ENCODE results near the gene PDZK1IP1.

PDZK1IP1 gene

DNA sequence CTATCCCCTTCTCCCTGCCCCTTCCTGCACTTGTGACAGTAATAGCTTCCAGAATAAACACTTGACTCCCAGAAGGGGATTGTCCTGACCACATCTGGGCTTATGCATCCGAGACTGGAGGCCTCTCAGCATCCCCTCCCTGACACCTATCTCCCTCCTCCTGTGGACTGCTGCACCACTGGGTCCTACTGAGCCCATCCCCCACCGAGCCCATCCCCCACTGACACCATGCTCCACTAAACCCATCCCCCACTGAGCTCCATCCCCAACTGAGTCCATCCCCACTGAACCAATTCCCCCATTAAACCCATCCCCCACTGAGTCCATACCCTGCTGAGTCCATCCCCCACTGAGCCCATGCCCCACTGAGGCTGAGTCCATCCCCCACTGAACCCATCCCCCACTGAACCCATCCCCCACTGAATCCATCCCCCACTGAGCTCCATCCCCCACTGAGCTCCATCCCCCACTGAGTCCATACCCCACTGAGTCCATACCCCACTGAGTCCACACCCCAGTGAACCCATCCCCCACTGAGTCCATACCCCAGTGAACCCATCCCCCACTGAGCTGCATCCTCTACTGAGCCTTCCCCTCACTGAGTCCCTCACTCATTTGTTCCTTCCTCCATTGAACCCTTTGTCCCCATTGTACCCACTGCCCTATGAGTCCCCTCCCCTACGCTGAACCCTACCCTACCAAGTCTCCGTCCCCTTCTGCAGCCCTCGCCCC is 5.6 kb downstream of the PDZK1IP1 start:
- H3K4me3 Mint-ChIP-seq: no peak overlapping the region
- peaks cover 3% of the 10 kb centered on the region for H3K4me1 Mint-ChIP-seq (ENCODE audit: low read depth)
- no peaks in the 10 kb centered on the region for H3K36me3 Mint-ChIP-seq (ENCODE audit: low read depth)
- DNase-seq (ENCODE audit: low spot score): no peak
- no peaks in the 10 kb centered on the region for H3K9me3 Mint-ChIP-seq
- no peak overlapping the region for H3K27ac Mint-ChIP-seq
- peaks cover 10% of the 10 kb centered on the region for H3K27me3 Mint-ChIP-seq (ENCODE audit: low read depth)

- Mint-ChIP-seq H3K27me3 (ENCODE audit: low read depth) (peaks cover 10% of the 10 kb centered on the region), H3K4me3 (no peak overlapping the region), H3K4me1 (ENCODE audit: low read depth) (peaks cover 6% of the 10 kb centered on the region), H3K36me3 (ENCODE audit: low read depth) (no peaks in the 10 kb centered on the region), H3K27ac (no peak overlapping the region), H3K9me3 (no peaks in the 10 kb centered on the region)
- DNase-seq (ENCODE audit: low spot score): no peak
These were observed 6.3 kb downstream of the PDZK1IP1 start for GRCh38 chr1:47183308-47184089.

GRCh38 chr1:47182676-47183235 is 7.1 kb downstream of the PDZK1IP1 start:
- DNase-seq (ENCODE audit: low spot score): no peak
- no peak overlapping the region for H3K27ac Mint-ChIP-seq
- no peaks in the 10 kb centered on the region for H3K9me3 Mint-ChIP-seq
- H3K4me1 Mint-ChIP-seq (ENCODE audit: low read depth): peaks cover 6% of the 10 kb centered on the region
- H3K36me3 Mint-ChIP-seq (ENCODE audit: low read depth): no peaks in the 10 kb centered on the region
- no peak overlapping the region for H3K4me3 Mint-ChIP-seq
- H3K27me3 Mint-ChIP-seq (ENCODE audit: low read depth): peaks cover 10% of the 10 kb centered on the region

GRCh38 chr1:47181955-47182675 is 7.7 kb downstream of the PDZK1IP1 start:
- no peaks in the 10 kb centered on the region for H3K9me3 Mint-ChIP-seq
- H3K4me3 Mint-ChIP-seq: no peak overlapping the region
- H3K4me1 Mint-ChIP-seq (ENCODE audit: low read depth): peaks cover 6% of the 10 kb centered on the region
- no peak overlapping the region for H3K27ac Mint-ChIP-seq
- H3K36me3 Mint-ChIP-seq (ENCODE audit: low read depth): no peaks in the 10 kb centered on the region
- H3K27me3 Mint-ChIP-seq (ENCODE audit: low read depth): peaks cover 10% of the 10 kb centered on the region
- no peak for DNase-seq (ENCODE audit: low spot score)

DNA sequence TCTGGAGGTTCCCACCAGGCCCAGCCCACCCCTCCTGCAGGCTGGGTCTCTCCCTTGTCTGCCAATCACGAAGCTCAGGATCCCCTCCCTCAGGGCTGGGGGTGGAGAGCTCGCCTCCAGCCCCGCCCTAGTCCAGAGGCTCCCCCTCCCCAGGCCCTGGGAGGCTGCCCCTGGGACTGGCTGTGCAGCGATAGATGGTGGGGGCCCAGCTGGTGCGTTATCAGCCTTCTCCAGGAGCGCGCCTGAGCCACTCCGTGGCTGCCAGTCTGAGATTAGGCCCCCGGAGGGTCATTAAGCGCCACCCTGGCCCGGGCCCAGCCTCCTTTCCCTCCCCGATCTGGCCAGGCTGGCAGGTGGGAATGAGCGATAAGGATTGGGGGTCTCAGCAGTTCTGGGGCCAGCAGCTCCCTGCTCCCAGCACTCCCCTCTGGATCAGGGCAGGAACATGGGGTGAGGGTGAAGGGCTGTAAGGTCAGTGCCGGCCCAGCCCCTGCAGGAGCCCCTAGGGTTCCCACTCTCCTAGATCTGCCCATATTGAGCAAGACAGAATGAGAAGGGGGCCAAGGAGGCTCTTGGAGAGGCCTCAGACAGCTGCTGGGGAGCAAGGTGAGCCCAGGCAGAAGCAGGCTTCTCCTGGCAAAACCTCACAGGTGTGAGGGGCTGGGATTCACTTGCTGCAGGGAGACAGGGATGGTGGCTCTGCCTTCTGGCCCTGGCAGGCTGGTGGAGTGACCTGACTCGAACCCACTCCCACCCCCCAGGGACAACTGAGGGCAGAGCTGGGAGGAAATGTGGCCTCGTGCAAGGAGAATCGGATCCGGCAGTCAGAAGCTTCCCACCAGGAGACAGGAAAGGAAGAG is 8.5 kb downstream of the PDZK1IP1 start:
- Mint-ChIP-seq H3K4me1 (ENCODE audit: low read depth) (peaks cover 6% of the 10 kb centered on the region), H3K4me3 (no peak overlapping the region), H3K27ac (no peak overlapping the region), H3K27me3 (ENCODE audit: low read depth) (peaks cover 10% of the 10 kb centered on the region), H3K9me3 (no peaks in the 10 kb centered on the region), H3K36me3 (ENCODE audit: low read depth) (no peaks in the 10 kb centered on the region)
- DNase-seq (ENCODE audit: low spot score): no peak

DNA sequence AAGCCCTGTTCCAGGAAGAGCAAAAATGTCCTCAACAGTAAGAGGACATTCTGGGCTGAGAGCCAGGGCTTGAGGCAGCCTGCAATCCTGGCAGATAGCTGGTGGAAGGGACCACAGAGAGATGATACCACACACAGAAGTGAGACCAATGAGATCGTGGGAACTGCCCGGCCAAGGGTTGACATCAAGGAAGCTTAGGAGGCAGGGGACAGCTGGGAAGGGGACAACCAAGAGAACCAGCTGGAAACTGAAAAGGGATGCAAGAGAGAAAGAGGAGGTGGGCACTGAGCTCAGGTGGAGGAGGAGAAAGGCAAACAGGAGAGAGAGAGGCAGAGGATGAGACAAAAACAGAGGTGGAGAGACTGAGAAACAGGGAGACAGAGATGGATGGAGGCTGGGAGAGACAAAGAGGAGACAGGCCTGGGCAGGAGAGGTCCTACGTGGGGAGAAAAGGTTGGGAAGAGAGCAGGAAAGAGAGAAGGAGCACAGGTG is 9.2 kb downstream of the PDZK1IP1 start:
- no peak overlapping the region for H3K27ac Mint-ChIP-seq
- peaks cover 6% of the 10 kb centered on the region for H3K4me1 Mint-ChIP-seq (ENCODE audit: low read depth)
- no peak for DNase-seq (ENCODE audit: low spot score)
- H3K4me3 Mint-ChIP-seq: no peak overlapping the region
- no peaks in the 10 kb centered on the region for H3K9me3 Mint-ChIP-seq
- H3K36me3 Mint-ChIP-seq (ENCODE audit: low read depth): no peaks in the 10 kb centered on the region
- H3K27me3 Mint-ChIP-seq (ENCODE audit: low read depth): peaks cover 10% of the 10 kb centered on the region

GRCh38 chr1:47179988-47180563 is 9.8 kb downstream of the PDZK1IP1 start:
- DNase-seq (ENCODE audit: low spot score): no peak
- peaks cover 6% of the 10 kb centered on the region for H3K4me1 Mint-ChIP-seq (ENCODE audit: low read depth)

DNA sequence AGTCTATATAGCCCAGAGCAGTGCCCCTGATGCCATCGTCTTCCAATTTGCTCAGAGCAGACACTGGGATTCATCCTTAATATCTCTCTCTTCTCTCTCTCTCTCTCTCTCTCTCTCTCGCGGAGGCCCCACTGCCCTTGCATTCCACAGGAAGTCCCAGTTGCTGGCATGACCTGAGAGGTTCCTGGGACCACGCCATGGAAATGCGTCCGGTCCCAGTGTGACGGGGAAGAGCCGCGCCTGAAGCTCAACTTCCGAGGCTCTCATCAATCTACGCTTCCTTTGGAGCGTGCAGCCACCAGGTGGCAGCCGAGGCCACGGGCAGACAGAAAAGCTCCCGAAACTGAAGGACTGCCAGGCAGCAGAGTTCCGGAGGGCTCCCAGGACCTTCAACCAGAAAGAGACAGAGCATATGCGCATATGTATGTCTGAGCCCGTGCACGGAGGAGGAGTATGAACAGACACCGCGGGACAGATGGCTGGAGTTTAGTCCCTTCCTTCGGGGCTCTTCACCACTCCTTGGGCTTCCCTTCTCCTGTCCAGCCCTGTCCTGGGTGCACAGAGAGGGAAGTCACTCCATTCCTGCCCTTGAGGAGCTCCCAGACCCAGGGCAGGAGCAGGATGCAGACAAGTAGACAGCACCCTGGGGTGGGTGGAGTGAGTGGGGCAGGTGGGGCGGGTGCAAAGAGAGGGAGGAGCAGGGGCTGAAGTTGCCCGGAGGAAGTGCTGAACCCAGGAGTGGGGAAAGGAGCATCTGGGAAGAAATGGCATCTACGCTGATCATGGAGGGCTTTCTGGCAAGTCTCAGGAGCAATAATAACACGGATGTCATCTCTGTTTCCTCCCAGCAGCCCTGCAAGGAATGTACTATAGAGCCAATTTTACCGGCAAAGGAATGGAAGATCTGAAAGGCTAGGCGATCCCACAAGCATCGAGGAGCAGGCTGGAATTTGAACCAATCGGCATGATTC is 10.5 kb downstream of the PDZK1IP1 start:
- H3K27ac Mint-ChIP-seq: peak overlapping the region; percentile 91
- peak overlapping the region; percentile 87 for H3K4me3 Mint-ChIP-seq
- peak; percentile 82 for DNase-seq (ENCODE audit: low spot score)
- H3K36me3 Mint-ChIP-seq (ENCODE audit: low read depth): no peaks in the 10 kb centered on the region
- peaks cover 10% of the 10 kb centered on the region for H3K27me3 Mint-ChIP-seq (ENCODE audit: low read depth)
- no peaks in the 10 kb centered on the region for H3K9me3 Mint-ChIP-seq
- peaks cover 6% of the 10 kb centered on the region for H3K4me1 Mint-ChIP-seq (ENCODE audit: low read depth)

More at GRCh38 chr1:47179988-47180563, 9.8 kb downstream of the PDZK1IP1 start:
- Mint-ChIP-seq H3K27me3 (ENCODE audit: low read depth) (peaks cover 10% of the 10 kb centered on the region), H3K27ac (no peak overlapping the region), H3K4me3 (no peak overlapping the region), H3K9me3 (no peaks in the 10 kb centered on the region), H3K36me3 (ENCODE audit: low read depth) (no peaks in the 10 kb centered on the region)

- peaks cover 6% of the 10 kb centered on the region for H3K4me1 Mint-ChIP-seq (ENCODE audit: low read depth)
- H3K4me3 Mint-ChIP-seq: peak overlapping the region; percentile 87
- peaks cover 10% of the 10 kb centered on the region for H3K27me3 Mint-ChIP-seq (ENCODE audit: low read depth)
- no peaks in the 10 kb centered on the region for H3K36me3 Mint-ChIP-seq (ENCODE audit: low read depth)
- H3K27ac Mint-ChIP-seq: peak overlapping the region; percentile 91
- H3K9me3 Mint-ChIP-seq: no peaks in the 10 kb centered on the region
- no peak for DNase-seq (ENCODE audit: low spot score)
These were observed 11.2 kb downstream of the PDZK1IP1 start for GRCh38 chr1:47178654-47179016.

DNA sequence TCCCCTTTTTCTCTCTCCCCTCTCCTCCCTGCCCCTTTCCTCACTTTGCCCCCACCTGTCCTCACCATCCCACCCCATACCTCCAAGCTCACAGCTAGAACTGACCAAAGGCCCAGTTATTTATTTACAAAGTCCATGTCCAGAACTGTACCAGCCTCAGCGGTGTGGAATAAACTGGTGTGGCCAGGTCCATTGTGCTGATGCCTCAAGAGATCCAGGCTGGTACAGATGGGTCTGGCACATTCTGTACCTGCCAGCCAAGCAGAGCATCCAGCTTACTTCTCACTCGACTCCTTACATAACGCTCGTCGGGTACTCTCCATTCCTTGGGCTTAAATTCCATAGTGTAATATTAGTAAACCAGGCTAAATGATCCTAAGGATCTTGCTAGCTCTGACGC is 11.8 kb downstream of the PDZK1IP1 start:
- peaks cover 6% of the 10 kb centered on the region for H3K4me1 Mint-ChIP-seq (ENCODE audit: low read depth)
- no peaks in the 10 kb centered on the region for H3K9me3 Mint-ChIP-seq
- H3K4me3 Mint-ChIP-seq: no peak overlapping the region
- H3K36me3 Mint-ChIP-seq (ENCODE audit: low read depth): no peaks in the 10 kb centered on the region
- no peak overlapping the region for H3K27ac Mint-ChIP-seq
- H3K27me3 Mint-ChIP-seq (ENCODE audit: low read depth): peaks cover 10% of the 10 kb centered on the region
- DNase-seq (ENCODE audit: low spot score): no peak

DNA sequence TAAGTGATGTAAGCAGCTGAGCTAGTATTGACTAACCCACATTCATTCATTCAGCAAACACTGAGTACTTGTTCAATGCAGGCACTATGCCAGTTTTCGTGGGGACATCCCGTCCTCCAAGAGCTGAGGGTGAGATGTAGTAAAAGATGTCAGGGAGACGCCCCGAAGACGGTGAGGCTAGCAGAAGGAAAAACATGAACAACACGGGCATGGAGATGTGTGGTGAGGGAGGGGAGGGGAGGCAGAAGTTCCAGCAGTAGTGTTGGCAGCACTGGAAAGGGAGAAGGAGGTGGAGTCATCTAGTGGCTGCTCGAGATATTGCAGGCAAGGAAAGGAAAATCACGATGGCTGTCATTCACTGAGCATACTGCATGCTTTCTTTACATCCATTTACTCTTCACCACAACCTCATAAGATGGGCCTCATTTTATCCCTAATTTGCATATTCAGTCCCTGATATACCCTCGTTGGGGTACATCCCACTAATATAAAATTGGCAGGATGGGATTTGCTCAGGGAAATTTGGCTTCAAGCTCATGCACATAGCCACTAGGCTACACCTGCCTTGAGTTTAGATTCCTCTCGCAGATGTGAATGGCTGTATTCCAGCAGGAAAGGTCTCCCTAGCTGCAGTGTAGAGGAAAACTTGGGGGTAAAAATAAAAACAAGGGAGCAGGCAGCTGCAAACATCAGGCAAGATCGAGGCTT is 14.5 kb downstream of the PDZK1IP1 start:
- Mint-ChIP-seq H3K36me3 (ENCODE audit: low read depth) (no peaks in the 10 kb centered on the region), H3K4me1 (ENCODE audit: low read depth) (peaks cover 6% of the 10 kb centered on the region), H3K4me3 (no peak overlapping the region), H3K27me3 (ENCODE audit: low read depth) (peaks cover 5% of the 10 kb centered on the region), H3K9me3 (no peaks in the 10 kb centered on the region), H3K27ac (no peak overlapping the region)
- peak; percentile 30 for DNase-seq (ENCODE audit: low spot score)

DNA sequence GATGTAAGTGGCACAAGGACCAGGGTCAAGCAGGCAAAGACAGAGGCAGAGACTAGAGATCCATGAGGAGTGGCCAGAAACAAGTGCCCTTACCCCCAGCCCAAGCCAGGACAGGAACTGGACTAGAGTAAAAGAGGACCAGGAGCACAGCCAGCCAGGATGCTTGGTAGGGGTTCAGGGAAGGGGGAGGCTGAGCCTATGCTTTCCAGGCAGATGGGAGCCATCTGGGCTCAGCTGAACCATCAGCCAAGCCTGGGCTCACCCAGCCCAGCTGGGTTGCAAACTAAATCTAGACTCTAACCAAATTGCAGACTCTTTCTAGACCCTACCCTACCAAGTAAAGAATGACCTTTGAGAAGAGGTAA is 15.2 kb downstream of the PDZK1IP1 start:
- no peaks in the 10 kb centered on the region for H3K9me3 Mint-ChIP-seq
- no peak for DNase-seq (ENCODE audit: low spot score)
- H3K4me3 Mint-ChIP-seq: no peak overlapping the region
- H3K27ac Mint-ChIP-seq: no peak overlapping the region
- peaks cover 1% of the 10 kb centered on the region for H3K27me3 Mint-ChIP-seq (ENCODE audit: low read depth)
- no peaks in the 10 kb centered on the region for H3K36me3 Mint-ChIP-seq (ENCODE audit: low read depth)
- peaks cover 5% of the 10 kb centered on the region for H3K4me1 Mint-ChIP-seq (ENCODE audit: low read depth)
